ENCODE results near the gene RANBP17.

DNA sequence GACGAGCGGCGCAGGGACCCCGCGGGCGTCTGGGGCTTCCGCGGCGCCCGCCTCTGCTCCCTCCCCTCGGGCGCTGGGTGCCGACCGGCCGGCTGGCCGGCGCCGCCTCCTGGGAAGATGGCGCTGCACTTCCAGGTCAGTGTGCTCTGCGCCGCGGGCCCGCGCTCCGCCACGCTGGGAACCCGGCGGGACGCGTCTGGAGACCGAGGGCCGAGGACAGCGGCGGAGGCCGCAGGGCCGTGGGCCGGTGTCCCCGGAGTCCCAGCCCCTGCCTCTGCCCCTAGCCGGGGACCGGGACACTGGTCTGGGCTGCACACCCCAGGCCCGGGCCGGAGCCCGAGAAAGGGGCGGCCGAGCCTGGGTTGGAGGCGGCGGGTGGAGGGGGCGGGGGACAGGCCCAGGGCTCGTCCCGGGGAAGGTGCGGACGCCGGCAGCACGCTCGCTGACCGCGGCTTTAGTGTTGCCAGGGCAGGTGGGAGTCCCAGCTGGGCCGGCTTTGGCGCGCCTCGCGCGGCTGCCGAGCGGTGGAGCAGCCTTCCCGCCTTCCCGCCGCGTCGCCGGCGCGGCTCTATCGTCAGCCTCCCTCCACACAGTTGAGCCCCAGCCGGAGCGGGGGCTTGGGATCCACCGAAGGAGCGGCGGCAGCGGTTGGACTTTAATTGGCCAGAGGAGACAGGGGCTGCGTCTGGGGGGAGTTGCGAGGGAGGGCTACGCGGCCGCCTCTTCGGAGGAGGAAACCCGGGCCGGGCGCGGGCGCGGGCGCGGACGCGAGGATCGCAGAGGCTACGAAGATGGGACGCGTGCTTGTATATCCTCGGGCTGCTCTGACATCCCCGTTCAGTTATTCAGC, at the start of gene RANBP17:
- TF ChIP-seq POLR2AphosphoS5 (IDR thresholded peaks at IDR 0.05) (no peak), EP300 (IDR thresholded peaks at IDR 0.05; ENCODE audit: low read depth) (no peak)
